ENCODE results near the gene PPCS.
"Not testable (repeated sequence)": the region's sequence is repeated elsewhere in the genome, so short reads cannot be mapped to it uniquely, and the experiment has no call there.

PPCS gene

DNA sequence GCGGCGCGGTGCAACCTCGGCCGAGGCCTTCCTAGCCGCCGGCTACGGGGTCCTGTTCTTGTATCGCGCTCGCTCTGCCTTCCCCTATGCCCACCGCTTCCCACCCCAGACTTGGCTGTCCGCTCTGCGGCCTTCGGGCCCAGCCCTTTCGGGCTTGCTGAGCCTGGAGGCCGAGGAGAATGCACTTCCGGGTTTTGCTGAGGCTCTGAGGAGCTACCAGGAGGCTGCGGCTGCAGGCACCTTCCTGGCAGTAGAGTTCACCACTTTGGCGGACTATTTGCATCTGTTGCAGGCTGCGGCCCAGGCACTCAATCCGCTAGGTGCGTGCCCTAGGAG is 379 bp downstream of the PPCS start:
- peaks cover 14% of the 10 kb centered on the region for H3K4me1 ChIP-seq (ENCODE audit: control insufficient read depth, insufficient read depth, low read length)
- peak overlapping the region; percentile 93 for H3K9ac ChIP-seq (ENCODE audit: low read depth, low read length)
- no peaks in the 10 kb centered on the region for H3K27me3 ChIP-seq (ENCODE audit: control insufficient read depth, insufficient read depth, low read length)
- H3K36me3 ChIP-seq (ENCODE audit: insufficient read depth, low read length) = peaks cover 6% of the 10 kb centered on the region
- H3K4me3 ChIP-seq (ENCODE audit: low read length) = peak overlapping the region; percentile 99
- no peaks in the 10 kb centered on the region for H3K9me3 ChIP-seq (replicated peaks; ENCODE audit: low read length)
- peak overlapping the region; percentile 100 for H3K4me2 ChIP-seq (ENCODE audit: low read length)

- peaks cover 14% of the 10 kb centered on the region for H3K4me1 ChIP-seq (ENCODE audit: control insufficient read depth, insufficient read depth, low read length)
- H3K4me3 ChIP-seq (ENCODE audit: low read length) = no peak overlapping the region
- H3K9me3 ChIP-seq (replicated peaks; ENCODE audit: low read length) = no peaks in the 10 kb centered on the region
- no peak overlapping the region for H3K9ac ChIP-seq (ENCODE audit: low read depth, low read length)
- H3K4me2 ChIP-seq (ENCODE audit: low read length) = no peak overlapping the region
- H3K36me3 ChIP-seq (ENCODE audit: insufficient read depth, low read length) = peaks cover 6% of the 10 kb centered on the region
- H3K27me3 ChIP-seq (ENCODE audit: control insufficient read depth, insufficient read depth, low read length) = no peaks in the 10 kb centered on the region
Observed at GRCh38 chr1:42461196-42461595, 4.9 kb downstream of the PPCS start.

DNA sequence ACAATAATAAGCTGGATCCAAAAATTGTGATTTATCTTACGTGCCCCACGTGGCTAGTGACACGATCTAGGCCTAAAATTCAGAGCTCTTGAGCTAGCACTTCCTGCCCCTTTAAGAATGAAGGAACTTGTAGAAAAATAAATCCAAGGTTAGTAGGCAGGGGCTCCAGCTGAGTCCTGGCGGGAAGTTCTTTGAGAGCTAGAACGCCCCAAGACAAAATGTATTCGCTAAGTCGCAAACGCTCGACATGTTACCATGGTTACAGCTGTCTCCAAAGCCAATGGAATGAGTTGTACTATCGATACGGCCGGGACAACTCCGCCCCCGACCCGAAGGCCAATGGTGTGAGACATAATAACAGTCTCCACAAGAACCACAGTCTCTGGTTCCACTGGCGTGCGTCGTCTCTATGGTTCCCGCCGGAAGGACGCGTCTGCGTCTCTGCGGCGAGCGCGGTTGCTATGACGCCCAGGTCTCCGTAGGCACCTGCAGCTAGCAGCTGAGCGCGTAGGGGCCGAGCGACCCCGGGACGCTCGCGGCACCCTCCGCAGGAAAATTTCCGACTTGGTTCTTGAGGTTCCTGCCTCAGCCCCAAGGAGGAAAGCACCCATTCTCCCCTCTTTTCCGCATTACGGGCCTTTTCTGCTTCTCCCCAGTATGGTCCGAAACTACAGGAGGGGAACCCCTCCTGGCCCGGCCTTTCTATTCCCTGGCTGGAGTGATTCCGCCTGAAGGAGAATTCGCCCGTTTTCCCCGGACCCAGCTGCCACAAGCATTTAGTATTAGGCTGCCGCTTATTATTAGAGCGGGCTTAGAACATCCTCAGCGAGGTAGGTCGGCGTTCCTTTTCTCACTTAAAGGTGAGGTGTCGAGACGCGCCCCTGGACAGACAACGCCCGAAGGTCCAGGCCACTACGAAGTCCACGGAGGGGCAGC is 6.8 kb downstream of the PPCS start, which contains the start of gene CCDC30:
Gene CCDC30, plus strand, starts transcription at position 459 of the 936 bp plus-strand sequence. CDS start 17,266 bp downstream, outside the sequence.
- peak within 1 kb of the TSS; percentile 76 for H3K9ac ChIP-seq (ENCODE audit: low read depth, low read length)
- H3K36me3 ChIP-seq (ENCODE audit: insufficient read depth, low read length) = peaks cover 6% of the 10 kb centered on the region
- H3K27me3 ChIP-seq (ENCODE audit: control insufficient read depth, insufficient read depth, low read length) = no peaks in the 10 kb centered on the region
- H3K4me1 ChIP-seq (ENCODE audit: control insufficient read depth, insufficient read depth, low read length) = peaks cover 8% of the 10 kb centered on the region
- no peaks in the 10 kb centered on the region for H3K9me3 ChIP-seq (replicated peaks; ENCODE audit: low read length)
- H3K4me3 ChIP-seq (ENCODE audit: low read length) = peak within 1 kb of the TSS; percentile 80
- peak within 1 kb of the TSS; percentile 93 for H3K4me2 ChIP-seq (ENCODE audit: low read length)

DNA sequence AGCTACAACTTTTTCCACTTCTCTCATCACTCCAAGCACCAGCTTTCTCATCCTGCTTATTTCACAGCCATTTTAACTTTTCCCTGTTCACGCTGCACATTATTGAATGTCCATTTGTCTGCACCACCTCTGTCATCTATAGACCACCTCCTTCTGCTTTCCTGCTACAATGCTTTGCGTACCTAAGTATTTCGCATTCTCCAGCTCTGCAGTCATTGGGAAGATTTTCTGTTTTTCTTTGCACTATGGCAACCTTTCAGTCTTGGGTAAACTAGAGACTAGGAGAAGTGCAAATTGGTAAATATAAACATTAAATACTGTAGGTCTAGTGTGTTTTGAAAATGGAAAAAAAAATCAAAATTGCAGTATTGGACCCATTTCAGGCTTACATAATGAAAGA is 7.6 kb downstream of the PPCS start:
- peaks cover 6% of the 10 kb centered on the region for H3K36me3 ChIP-seq (ENCODE audit: insufficient read depth, low read length)
- H3K4me1 ChIP-seq (ENCODE audit: control insufficient read depth, insufficient read depth, low read length) = peaks cover 8% of the 10 kb centered on the region
- H3K9me3 ChIP-seq (replicated peaks; ENCODE audit: low read length) = no peaks in the 10 kb centered on the region
- H3K9ac ChIP-seq (ENCODE audit: low read depth, low read length) = peak overlapping the region; percentile 76
- H3K4me3 ChIP-seq (ENCODE audit: low read length) = peak overlapping the region; percentile 80
- H3K27me3 ChIP-seq (ENCODE audit: control insufficient read depth, insufficient read depth, low read length) = no peaks in the 10 kb centered on the region
- H3K4me2 ChIP-seq (ENCODE audit: low read length) = peak overlapping the region; percentile 93

DNA sequence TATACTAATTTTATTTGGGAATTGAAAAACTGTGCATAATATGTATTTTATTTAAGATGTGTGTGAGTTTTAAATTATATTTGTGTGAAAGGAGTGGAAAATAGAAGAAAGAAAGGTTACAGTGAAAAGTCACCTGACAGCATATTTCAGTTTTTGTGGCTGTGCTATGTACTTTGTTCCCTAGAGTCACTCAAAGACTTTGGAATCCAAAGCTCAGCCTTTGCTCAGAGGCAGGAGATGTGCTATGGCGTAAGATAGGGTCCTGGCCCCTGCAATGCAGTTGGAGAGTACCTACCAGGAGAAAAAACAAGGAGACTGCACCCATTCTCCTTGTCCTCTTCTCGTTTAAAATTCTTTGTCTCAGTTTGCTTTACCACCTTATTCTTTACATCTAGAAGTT is 9.7 kb downstream of the PPCS start:
- Histone ChIP-seq H3K9ac (ENCODE audit: low read depth, low read length) (no peak overlapping the region), H3K4me2 (ENCODE audit: low read length) (no peak overlapping the region), H3K4me1 (ENCODE audit: control insufficient read depth, insufficient read depth, low read length) (peaks cover 8% of the 10 kb centered on the region), H3K27me3 (ENCODE audit: control insufficient read depth, insufficient read depth, low read length) (no peaks in the 10 kb centered on the region), H3K36me3 (ENCODE audit: insufficient read depth, low read length) (no peaks in the 10 kb centered on the region), H3K4me3 (ENCODE audit: low read length) (no peak overlapping the region), H3K9me3 (replicated peaks; ENCODE audit: low read length) (no peaks in the 10 kb centered on the region)

DNA sequence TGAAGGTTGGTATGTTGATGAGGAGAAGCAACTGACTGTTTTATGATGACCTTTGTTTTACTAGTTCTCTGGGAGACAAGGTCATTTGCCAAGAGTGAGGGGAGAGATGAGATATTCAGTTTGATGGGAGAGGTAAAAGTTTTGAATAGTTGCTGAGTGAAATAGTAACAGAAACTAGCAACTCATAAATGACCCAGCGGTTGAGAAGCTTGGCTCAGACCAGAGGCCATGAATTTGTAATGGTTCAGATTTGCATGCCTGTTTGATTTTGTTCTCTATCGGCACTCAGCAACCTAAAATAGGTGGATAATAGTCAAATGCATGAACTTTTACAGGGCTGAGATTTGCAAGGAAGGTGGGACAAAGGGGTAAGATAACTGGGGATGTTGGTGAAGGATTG is 13.4 kb downstream of the PPCS start:
- Histone ChIP-seq H3K9ac (ENCODE audit: low read depth, low read length) (no peak overlapping the region), H3K36me3 (ENCODE audit: insufficient read depth, low read length) (no peaks in the 10 kb centered on the region), H3K4me2 (ENCODE audit: low read length) (no peak overlapping the region), H3K4me3 (ENCODE audit: low read length) (no peak overlapping the region), H3K9me3 (replicated peaks; ENCODE audit: low read length) (no peaks in the 10 kb centered on the region), H3K4me1 (ENCODE audit: control insufficient read depth, insufficient read depth, low read length) (no peaks in the 10 kb centered on the region), H3K27me3 (ENCODE audit: control insufficient read depth, insufficient read depth, low read length) (no peaks in the 10 kb centered on the region)

DNA sequence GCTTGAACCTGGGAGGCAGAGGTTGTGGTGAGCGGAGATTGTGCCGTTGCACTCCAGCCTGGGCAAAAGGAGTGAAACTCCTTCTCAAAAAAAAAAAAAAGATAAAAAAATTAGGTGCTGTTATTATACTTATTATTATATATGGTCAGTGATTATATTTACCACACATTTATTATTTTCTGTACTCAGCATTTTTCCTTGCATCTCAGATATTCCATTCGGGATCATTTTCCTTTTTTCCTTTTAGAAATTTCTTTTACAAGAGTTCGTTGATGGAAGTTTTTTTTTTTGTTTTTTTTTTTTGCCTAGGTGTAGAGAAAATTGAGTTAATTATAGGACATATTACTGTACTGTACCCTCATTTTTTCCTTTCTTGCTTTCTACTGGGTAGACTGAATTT is 20.3 kb downstream of the PPCS start:
- Histone ChIP-seq H3K4me1 (ENCODE audit: control insufficient read depth, insufficient read depth, low read length) (no peaks in the 10 kb centered on the region), H3K36me3 (ENCODE audit: insufficient read depth, low read length) (no peaks in the 10 kb centered on the region), H3K9me3 (replicated peaks; ENCODE audit: low read length) (no peaks in the 10 kb centered on the region), H3K4me3 (ENCODE audit: low read length) (no peak overlapping the region), H3K4me2 (ENCODE audit: low read length) (no peak overlapping the region), H3K9ac (ENCODE audit: low read depth, low read length) (no peak overlapping the region), H3K27me3 (ENCODE audit: control insufficient read depth, insufficient read depth, low read length) (no peaks in the 10 kb centered on the region)

DNA sequence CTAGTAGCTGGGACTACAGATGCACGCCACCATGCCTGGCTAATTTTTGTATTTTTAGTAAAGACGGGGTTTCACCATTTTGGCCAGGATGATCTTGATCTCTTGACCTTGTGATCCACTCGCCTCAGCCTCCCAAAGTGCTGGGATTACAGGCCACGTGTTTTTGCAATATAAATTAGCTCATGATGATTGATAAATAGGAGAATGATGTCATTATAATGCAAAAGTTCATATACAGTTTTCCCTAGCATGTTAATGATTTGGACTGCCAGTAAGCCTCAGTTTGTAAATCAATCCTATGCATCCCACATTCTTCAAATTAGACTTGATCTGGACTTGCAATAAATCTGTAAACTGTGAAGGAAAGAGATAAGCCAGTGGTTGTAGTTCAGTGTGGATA is 21.0 kb downstream of the PPCS start:
- not testable (repeated sequence) for H3K27me3 ChIP-seq (ENCODE audit: control insufficient read depth, insufficient read depth, low read length); H3K36me3 ChIP-seq (ENCODE audit: insufficient read depth, low read length); H3K9ac ChIP-seq (ENCODE audit: low read depth, low read length); H3K9me3 ChIP-seq (replicated peaks; ENCODE audit: low read length); H3K4me2 ChIP-seq (ENCODE audit: low read length); H3K4me3 ChIP-seq (ENCODE audit: low read length); H3K4me1 ChIP-seq (ENCODE audit: control insufficient read depth, insufficient read depth, low read length)

- H3K4me2 ChIP-seq (ENCODE audit: low read length) = no peak overlapping the region
- no peaks in the 10 kb centered on the region for H3K36me3 ChIP-seq (ENCODE audit: insufficient read depth, low read length)
- H3K4me3 ChIP-seq (ENCODE audit: low read length) = no peak overlapping the region
- H3K4me1 ChIP-seq (ENCODE audit: control insufficient read depth, insufficient read depth, low read length) = no peaks in the 10 kb centered on the region
- H3K9ac ChIP-seq (ENCODE audit: low read depth, low read length) = no peak overlapping the region
- H3K9me3 ChIP-seq (replicated peaks; ENCODE audit: low read length) = no peaks in the 10 kb centered on the region
- no peaks in the 10 kb centered on the region for H3K27me3 ChIP-seq (ENCODE audit: control insufficient read depth, insufficient read depth, low read length)
Observed at GRCh38 chr1:42477775-42478174, 21.4 kb downstream of the PPCS start.

DNA sequence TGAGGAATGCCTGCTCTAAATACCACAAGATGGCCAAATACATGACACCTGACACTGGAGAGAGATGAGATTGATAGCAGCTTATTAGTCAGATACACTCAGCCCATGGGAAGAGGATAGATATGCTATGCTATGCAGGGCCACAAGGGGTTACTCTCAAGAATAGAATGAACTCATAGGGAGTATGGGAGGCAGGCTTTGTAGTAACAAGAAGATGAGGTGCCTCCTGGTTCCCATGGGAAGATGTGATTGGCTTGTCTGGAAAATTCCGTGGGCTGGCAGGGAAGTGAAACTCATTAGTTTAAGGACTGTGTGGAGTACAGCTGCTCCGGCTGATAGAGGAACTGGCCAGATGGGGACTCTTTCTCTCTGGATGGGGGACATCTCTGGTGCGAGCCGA is 23.3 kb downstream of the PPCS start:
- Histone ChIP-seq H3K27me3 (ENCODE audit: control insufficient read depth, insufficient read depth, low read length) (no peaks in the 10 kb centered on the region), H3K9me3 (replicated peaks; ENCODE audit: low read length) (no peaks in the 10 kb centered on the region), H3K4me2 (ENCODE audit: low read length) (no peak overlapping the region), H3K36me3 (ENCODE audit: insufficient read depth, low read length) (no peaks in the 10 kb centered on the region), H3K9ac (ENCODE audit: low read depth, low read length) (no peak overlapping the region), H3K4me3 (ENCODE audit: low read length) (no peak overlapping the region), H3K4me1 (ENCODE audit: control insufficient read depth, insufficient read depth, low read length) (no peaks in the 10 kb centered on the region)

DNA sequence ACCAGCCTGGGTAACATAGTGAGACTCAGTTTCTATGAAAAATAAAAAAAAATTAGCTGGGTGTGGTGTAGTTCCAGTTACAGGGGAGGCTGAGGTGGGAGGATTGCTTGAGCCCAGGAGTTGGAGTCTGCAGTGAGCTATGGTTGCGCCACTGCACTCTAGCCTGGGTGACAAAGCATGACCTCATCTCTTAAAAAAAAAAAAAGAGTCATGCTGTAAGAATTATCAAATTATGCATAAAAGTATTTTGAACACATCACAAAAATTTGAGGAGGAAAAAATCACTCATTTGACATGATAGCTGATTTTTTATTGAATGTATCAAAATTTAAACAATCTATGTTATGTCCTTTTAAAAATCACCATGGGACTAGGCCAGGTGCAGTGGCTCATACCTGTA is 24.6 kb downstream of the PPCS start:
- Histone ChIP-seq H3K27me3 (ENCODE audit: control insufficient read depth, insufficient read depth, low read length) (no peaks in the 10 kb centered on the region), H3K36me3 (ENCODE audit: insufficient read depth, low read length) (no peaks in the 10 kb centered on the region), H3K4me3 (ENCODE audit: low read length) (no peak overlapping the region), H3K9me3 (replicated peaks; ENCODE audit: low read length) (no peaks in the 10 kb centered on the region), H3K4me1 (ENCODE audit: control insufficient read depth, insufficient read depth, low read length) (no peaks in the 10 kb centered on the region), H3K4me2 (ENCODE audit: low read length) (no peak overlapping the region), H3K9ac (ENCODE audit: low read depth, low read length) (no peak overlapping the region)

DNA sequence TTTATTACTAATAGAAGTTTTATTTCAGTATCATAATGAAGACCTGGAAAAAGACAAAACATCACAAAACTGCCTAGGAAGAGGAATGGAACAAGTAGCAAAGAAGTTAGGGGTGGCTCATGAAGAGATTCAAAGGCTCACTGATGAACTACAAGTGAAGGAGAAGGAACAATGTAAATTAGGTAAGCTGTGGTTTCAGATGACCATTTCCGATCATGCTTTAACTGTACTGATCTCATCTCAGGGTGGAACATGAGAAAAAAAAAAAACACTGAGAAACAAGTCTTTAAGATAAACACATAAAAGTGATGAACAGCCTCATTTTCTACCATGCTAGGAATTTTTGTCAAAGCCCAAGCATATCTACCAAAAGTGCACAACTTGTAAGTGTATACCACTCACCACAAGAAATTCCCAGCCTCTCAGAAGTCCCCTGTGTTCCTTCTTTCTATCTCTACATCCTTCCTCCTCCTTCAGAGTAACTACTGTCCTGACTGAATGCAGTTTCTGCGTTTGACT is 26.4 kb downstream of the PPCS start:
- H3K36me3 ChIP-seq (ENCODE audit: insufficient read depth, low read length) = no peaks in the 10 kb centered on the region
- no peaks in the 10 kb centered on the region for H3K9me3 ChIP-seq (replicated peaks; ENCODE audit: low read length)
- no peaks in the 10 kb centered on the region for H3K4me1 ChIP-seq (ENCODE audit: control insufficient read depth, insufficient read depth, low read length)
- H3K4me2 ChIP-seq (ENCODE audit: low read length) = no peak overlapping the region
- no peak overlapping the region for H3K4me3 ChIP-seq (ENCODE audit: low read length)
- no peak overlapping the region for H3K9ac ChIP-seq (ENCODE audit: low read depth, low read length)
- H3K27me3 ChIP-seq (ENCODE audit: control insufficient read depth, insufficient read depth, low read length) = no peaks in the 10 kb centered on the region

Data from skeletal muscle satellite cell (primary cell).